Liver (tissue), 9 donors: ENCODE results near the gene BEAN1. TPM values are rescaled to one million over a fixed set of nuclear protein-coding genes. Genes with fewer than 3 reads are reported as not detected.

Source experiments
- DNase-seq: peaks from one replicate; pipeline ENCODE4 v3.0.0-alpha.2; 2017; ENCODE audit warnings: low spot score
- H3K27ac ChIP-seq, 2 donors: one replicate each; pipeline ENCODE4 v1.7.0; 2013; ENCODE audit warnings: inconsistent platforms in 2 of 2, low read length in 2 of 2, control low read depth in 1 of 2, low read depth in 1 of 2, mild to moderate bottlenecking in 1 of 2
- H3K27me3 ChIP-seq, 4 donors: one replicate each; pipeline versions ENCODE4 v1.6.1 to v1.7.0; 2013; ENCODE audit warnings: low read length in 3 of 4, inconsistent platforms in 1 of 4, mild to moderate bottlenecking in 1 of 4, moderate library complexity in 1 of 4; ENCODE audit not compliant: control insufficient read depth in 4 of 4, insufficient read depth in 4 of 4
- H3K36me3 ChIP-seq, 4 donors: one replicate each; pipeline versions ENCODE4 v1.6.1 to v1.7.0; 2013; ENCODE audit warnings: low read length in 3 of 4, mild to moderate bottlenecking in 3 of 4, low read depth in 1 of 4, moderate library complexity in 1 of 4; ENCODE audit not compliant: control insufficient read depth in 4 of 4, insufficient read depth in 3 of 4
- H3K4me1 ChIP-seq, 4 donors: one replicate each; pipeline versions ENCODE4 v1.6.1 to v1.7.0; 2013; ENCODE audit warnings: low read length in 3 of 4, mild to moderate bottlenecking in 3 of 4, moderate library complexity in 1 of 4; ENCODE audit not compliant: control insufficient read depth in 4 of 4, insufficient read depth in 4 of 4
- H3K4me3 ChIP-seq, 3 donors: one replicate each; pipeline versions ENCODE4 v1.6.1 to v1.7.0; 2013; ENCODE audit warnings: low read length in 3 of 3, control low read depth in 1 of 3, low read depth in 1 of 3, mild to moderate bottlenecking in 1 of 3
- H3K9ac ChIP-seq, 2 donors: one replicate each; pipeline ENCODE4 v1.7.0; 2013; ENCODE audit warnings: low read length in 2 of 2, mild to moderate bottlenecking in 2 of 2, moderate library complexity in 2 of 2, control low read depth in 1 of 2, low read depth in 1 of 2
- H3K9me3 ChIP-seq, 4 donors: one replicate each; pipeline versions ENCODE4 v1.6.1 to v1.7.0; 2013; ENCODE audit warnings: low read length in 3 of 4; ENCODE audit not compliant: control insufficient read depth in 4 of 4
- EGR1 ChIP-seq, 2 donors: IDR thresholded peaks; 2 replicates each; pipeline ENCODE4 v1.6.1; 2016 to 2018; ENCODE audit warnings: antibody characterized with exemption in 2 of 2, low read depth in 2 of 2
- FOXA1 ChIP-seq: IDR thresholded peaks from 2 replicates; pipeline ENCODE4 v1.6.1; 2016; ENCODE audit warnings: antibody characterized with exemption
- FOXA2 ChIP-seq: IDR thresholded peaks from 2 replicates; pipeline ENCODE4 v1.6.1; 2016; ENCODE audit warnings: antibody characterized with exemption
- GABPA ChIP-seq, 2 donors: IDR thresholded peaks in 1 of 2; conservative IDR thresholded peaks in 1 of 2; 2 replicates each; pipeline ENCODE4 v1.6.1; 2016; ENCODE audit warnings: antibody characterized with exemption in 2 of 2, mild to moderate bottlenecking in 1 of 2, moderate library complexity in 1 of 2
- HNF4A ChIP-seq, 2 donors: conservative IDR thresholded peaks; 2 replicates each; pipeline ENCODE4 v1.6.1; 2016; ENCODE audit warnings: antibody characterized with exemption in 2 of 2, mild to moderate bottlenecking in 2 of 2
- HNF4G ChIP-seq: IDR thresholded peaks from 2 replicates; pipeline ENCODE4 v1.6.1; 2016; ENCODE audit warnings: antibody characterized with exemption
- JUND ChIP-seq, 2 donors: IDR thresholded peaks; 2 replicates each; pipeline ENCODE4 v1.6.1; 2016; ENCODE audit warnings: antibody characterized with exemption in 2 of 2
- NR2F2 ChIP-seq: IDR thresholded peaks from 2 replicates; pipeline ENCODE4 v1.6.1; 2016; ENCODE audit warnings: antibody characterized with exemption
- RAD21 ChIP-seq, 2 donors: IDR thresholded peaks; 2 replicates each; pipeline ENCODE4 v1.6.1; 2016; ENCODE audit warnings: antibody characterized with exemption in 2 of 2, mild to moderate bottlenecking in 2 of 2
- REST ChIP-seq: IDR thresholded peaks from 2 replicates; pipeline ENCODE4 v1.6.1; 2016; ENCODE audit warnings: antibody characterized with exemption, mild to moderate bottlenecking
- RXRA ChIP-seq, 2 donors: IDR thresholded peaks; 2 replicates each; pipeline ENCODE4 v1.6.1; 2017 to 2018; ENCODE audit warnings: antibody characterized with exemption in 2 of 2, mild to moderate bottlenecking in 1 of 2
- SP1 ChIP-seq: IDR thresholded peaks from 2 replicates; pipeline ENCODE4 v1.6.1; 2018; ENCODE audit warnings: antibody characterized with exemption, mild to moderate bottlenecking
- TAF1 ChIP-seq: conservative IDR thresholded peaks from 2 replicates; pipeline ENCODE4 v1.6.1; 2016; ENCODE audit warnings: antibody characterized with exemption, mild to moderate bottlenecking
- YY1 ChIP-seq: IDR thresholded peaks from 2 replicates; pipeline ENCODE4 v1.6.1; 2016; ENCODE audit warnings: antibody characterized with exemption, mild to moderate bottlenecking
- ZBTB33 ChIP-seq: IDR thresholded peaks from 2 replicates; pipeline ENCODE4 v1.6.1; 2016; ENCODE audit warnings: antibody characterized with exemption
- WGBS: extraction: QIAGEN DNeasy Blood & Tissue Kit; methylation state at CpG from one replicate; pipeline ENCODE4 v1.1.7; 2013; 5-methylcytosine and 5-hydroxymethylcytosine counted together
- polyA plus RNA-seq, 2 donors: library from polyadenylated mRNA; stranded (reverse) in 1 of 2; unstranded in 1 of 2; fragments of 200-250 nt in 1 of 2; fragments of >200 nt in 1 of 2; fragmentation: Nextera tagmentation in 1 of 2; extraction: Ambion mirVana in 1 of 2; gene quantifications; one replicate each; pipeline versions ENCODE4 v1.2.1 to v1.2.3, GENCODE V29; 2013 to 2015
- total RNA-seq, 2 donors: library from RNA; depleted of rRNA; stranded (reverse); fragments of >200 nt; gene quantifications; one replicate each; pipeline ENCODE4 v1.2.3, GENCODE V29; 2014
- TF ChIP-seq, protein P1 (sequence below): fragments of 150-350 bp; IDR thresholded peaks from 2 replicates; pipeline ENCODE4 v1.5.1; 2017; ENCODE audit warnings: improper control_type of control experiment, low read depth, low read length; ENCODE audit not compliant: missing input control
- TF ChIP-seq, protein P2 (sequence below): IDR thresholded peaks from 2 replicates; pipeline ENCODE4 v1.6.1; 2016; ENCODE audit warnings: antibody characterized with exemption
- TF ChIP-seq, protein P3 (sequence below): IDR thresholded peaks from 2 replicates; pipeline ENCODE4 v1.6.1; 2016; ENCODE audit warnings: antibody characterized with exemption
- donor health status: healthy.
- donor health status: healthy.
- donor health status: healthy.
- donor health status: healthy.
- donor health status: healthy.

BEAN1 gene
- total and polyA plus RNA-seq, 4 donors, result 0.22 to 0.99 (median 0.25) TPM; not detected in 1

- Histone ChIP-seq H3K27ac (peak overlapping the region; percentile 55 to 64), H3K4me1 (peaks cover 0 to 24% (median 5%) of the 10 kb centered on the region in 4 donors), H3K9ac (peak overlapping the region in 1 of 2 donors; percentile 1), H3K9me3 (no peaks in the 10 kb centered on the region), H3K36me3 (peaks cover 14 to 24% (median 19%) of the 10 kb centered on the region in 4 donors), H3K4me3 (no peak overlapping the region), H3K27me3 (no peaks in the 10 kb centered on the region)
- 94% methylated on average over 9 of the region's 9 CpGs for WGBS
- TF ChIP-seq SP1 (no peak), HNF4A (conservative IDR thresholded peaks at IDR 0.05) (no peak), FOXA2 (no peak), ZBTB33 (no peak), RAD21 (IDR thresholded peaks at IDR 0.05) (no peak), JUND (IDR thresholded peaks at IDR 0.05) (no peak), HNF4G (no peak), GABPA (IDR thresholded peaks at IDR 0.05 in 1 of 2, conservative IDR thresholded peaks at IDR 0.05 in 1 of 2) (no peak), TAF1 (no peak), FOXA1 (no peak), REST (no peak), YY1 (no peak), RXRA (IDR thresholded peaks at IDR 0.05) (no peak), NR2F2 (no peak), EGR1 (IDR thresholded peaks at IDR 0.05; ENCODE audit: low read depth in 2 of 2) (no peak)
- TF ChIP-seq, protein P1, sequence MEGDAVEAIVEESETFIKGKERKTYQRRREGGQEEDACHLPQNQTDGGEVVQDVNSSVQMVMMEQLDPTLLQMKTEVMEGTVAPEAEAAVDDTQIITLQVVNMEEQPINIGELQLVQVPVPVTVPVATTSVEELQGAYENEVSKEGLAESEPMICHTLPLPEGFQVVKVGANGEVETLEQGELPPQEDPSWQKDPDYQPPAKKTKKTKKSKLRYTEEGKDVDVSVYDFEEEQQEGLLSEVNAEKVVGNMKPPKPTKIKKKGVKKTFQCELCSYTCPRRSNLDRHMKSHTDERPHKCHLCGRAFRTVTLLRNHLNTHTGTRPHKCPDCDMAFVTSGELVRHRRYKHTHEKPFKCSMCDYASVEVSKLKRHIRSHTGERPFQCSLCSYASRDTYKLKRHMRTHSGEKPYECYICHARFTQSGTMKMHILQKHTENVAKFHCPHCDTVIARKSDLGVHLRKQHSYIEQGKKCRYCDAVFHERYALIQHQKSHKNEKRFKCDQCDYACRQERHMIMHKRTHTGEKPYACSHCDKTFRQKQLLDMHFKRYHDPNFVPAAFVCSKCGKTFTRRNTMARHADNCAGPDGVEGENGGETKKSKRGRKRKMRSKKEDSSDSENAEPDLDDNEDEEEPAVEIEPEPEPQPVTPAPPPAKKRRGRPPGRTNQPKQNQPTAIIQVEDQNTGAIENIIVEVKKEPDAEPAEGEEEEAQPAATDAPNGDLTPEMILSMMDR, result no peak
- TF ChIP-seq, protein P2, sequence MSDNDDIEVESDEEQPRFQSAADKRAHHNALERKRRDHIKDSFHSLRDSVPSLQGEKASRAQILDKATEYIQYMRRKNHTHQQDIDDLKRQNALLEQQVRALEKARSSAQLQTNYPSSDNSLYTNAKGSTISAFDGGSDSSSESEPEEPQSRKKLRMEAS, result no peak
- TF ChIP-seq, protein P3, sequence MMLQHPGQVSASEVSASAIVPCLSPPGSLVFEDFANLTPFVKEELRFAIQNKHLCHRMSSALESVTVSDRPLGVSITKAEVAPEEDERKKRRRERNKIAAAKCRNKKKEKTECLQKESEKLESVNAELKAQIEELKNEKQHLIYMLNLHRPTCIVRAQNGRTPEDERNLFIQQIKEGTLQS, result no peak
- no peak for DNase-seq
These were observed 98.5 kb downstream of the BEAN1 start for GRCh38 chr16:66525396-66526180.
